ENCODE measurements around the gene THUMPD2. TPM values are rescaled to one million over a fixed set of nuclear protein-coding genes. Genes with fewer than 3 reads are reported as not detected.

The THUMPD2 gene
- total RNA-seq, 1 experiment from 2014 or later: 19.5 TPM

DNA sequence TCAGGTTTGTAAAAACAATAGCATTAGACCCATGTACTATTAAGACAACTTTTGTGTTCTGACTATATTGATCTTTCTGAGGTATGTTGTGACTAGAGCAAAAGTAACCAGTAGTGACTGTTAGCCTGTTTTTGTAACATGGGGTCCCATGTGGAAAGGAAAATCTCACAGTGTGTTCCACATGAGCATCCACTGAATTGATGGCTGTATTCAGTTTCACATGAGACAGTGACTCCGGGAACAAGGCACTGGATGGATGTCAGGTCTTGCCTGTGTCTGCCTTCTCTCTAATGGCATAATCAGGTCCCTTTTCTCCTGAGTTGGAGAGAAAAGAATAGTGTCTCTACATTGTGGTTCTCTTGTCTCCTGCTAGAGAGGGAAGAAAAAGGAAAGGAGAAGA lies 85.8 kb downstream of the THUMPD2 start:
- H3K56ac ChIP-seq (ENCODE audit: insufficient read length, low read depth, low read length): no peak overlapping the region
- H3K23me2 ChIP-seq (ENCODE audit: insufficient read length, low read depth, low read length, poor library complexity, severe bottlenecking): no peaks in the 10 kb centered on the region
- no peak overlapping the region for H3K18ac ChIP-seq (ENCODE audit: insufficient read length, low read depth, low read length)
- H3K4ac ChIP-seq (ENCODE audit: low read depth, low read length): no peak overlapping the region
- peaks cover 4 to 5% of the 10 kb centered on the region in 2 experiments for H3K4me1 Mint-ChIP-seq
- H4K8ac ChIP-seq (replicated peaks; ENCODE audit: insufficient read length, low read depth, low read length): no peak overlapping the region
- peaks cover 3 to 6% (median 4%) of the 10 kb centered on the region in 3 experiments; a peak in 6 of 7 replicates for H3K36me3 Mint-ChIP-seq (ENCODE audit: insufficient read depth in 1 of 3, low read depth in 3 of 3)
- no peaks in the 10 kb centered on the region for H3K27me3 Mint-ChIP-seq (ENCODE audit: low read depth)
- no peak for TF ChIP-seq CTCF (conservative IDR thresholded peaks at IDR 0.05)
- H2AK5ac ChIP-seq (ENCODE audit: insufficient read length, low read length): no peak overlapping the region
- no peak overlapping the region for H4K5ac ChIP-seq (ENCODE audit: insufficient read length, low read depth, low read length)
- H3K27ac Mint-ChIP-seq: no peak overlapping the region; a peak in 1 of 7 replicates
- H3K9me3 Mint-ChIP-seq: peaks cover 4% of the 10 kb centered on the region in 2 experiments; a peak in 4 of 5 replicates
- H2AFZ ChIP-seq (ENCODE audit: low read length): no peak overlapping the region
- no peak overlapping the region for H4K91ac ChIP-seq (ENCODE audit: insufficient read length, low read depth, low read length)
- H3K9me3 ChIP-seq (ENCODE audit: control insufficient read depth, low read depth, low read length): no peaks in the 10 kb centered on the region
- WGBS (ENCODE audit: extremely low coverage, insufficient read length, low lambda C conversion rate): no CpG with 5 or more reads among the region's 1 CpG
- no peaks in the 10 kb centered on the region for H3K79me2 ChIP-seq (ENCODE audit: insufficient read depth, low read length)
- no peak overlapping the region for H3K4me2 ChIP-seq (ENCODE audit: insufficient read depth, insufficient read length, low read length)
- H4K20me1 ChIP-seq (ENCODE audit: control insufficient read depth, insufficient read depth, insufficient read length): no peaks in the 10 kb centered on the region
- no peaks in the 10 kb centered on the region; the same call in 1 of the 2 replicates for H3K4me1 ChIP-seq (ENCODE audit: insufficient read depth, low read length)
- H3K4me3 Mint-ChIP-seq: no peak overlapping the region
- no peak overlapping the region for H2BK15ac ChIP-seq (ENCODE audit: low read depth, low read length)
- no peak overlapping the region for H3K14ac ChIP-seq (ENCODE audit: insufficient read depth, low read length)
- H3K9ac ChIP-seq (ENCODE audit: extremely low read depth, insufficient read length, low read length): no peak overlapping the region
- H2BK12ac ChIP-seq (ENCODE audit: insufficient read length, low read depth, low read length): no peak overlapping the region
- no peaks in the 10 kb centered on the region for H3K79me1 ChIP-seq (ENCODE audit: insufficient read depth, low read depth, low read length, poor library complexity, severe bottlenecking)
- H3T11ph ChIP-seq (ENCODE audit: low read length): no peak overlapping the region
- H3K23ac ChIP-seq (ENCODE audit: insufficient read length, low read depth, low read length): no peak overlapping the region
- no peak overlapping the region for H2BK5ac ChIP-seq (ENCODE audit: insufficient read length, low read length)
- H2BK20ac ChIP-seq (ENCODE audit: low read depth, low read length, poor library complexity, severe bottlenecking): no peak overlapping the region
- no peak for DNase-seq
- H3K27me3 ChIP-seq (ENCODE audit: insufficient read depth, low read length): no peaks in the 10 kb centered on the region
- H3K27ac ChIP-seq (ENCODE audit: insufficient read length, low read depth, low read length): no peak overlapping the region
- H2BK120ac ChIP-seq (ENCODE audit: low read depth, low read length, poor library complexity, severe bottlenecking): no peak overlapping the region

Measured in H9 (cell line).